T-helper 1 cell treated with Interleukin-12 subunit alpha and Interleukin-12 subunit beta and Interleukin-4 antibody, amounts not matched to agents 30 μg/mL and 1 μg/mL, for 36 hours (primary cell): ENCODE data around the gene GNAQ.
A peak's percentile ranks its signal among the peaks of the same experiment; 100 is the strongest.

ENCODE experiments used
- H3K27ac Mint-ChIP-seq: one replicate; pipeline ENCODE4 v1.8.0; 2021; ENCODE audit warnings: mild to moderate bottlenecking, mixed read lengths
- H3K27me3 Mint-ChIP-seq: one replicate; pipeline ENCODE4 v1.8.0; 2021; ENCODE audit warnings: low read depth, mixed read lengths
- H3K36me3 Mint-ChIP-seq: one replicate; pipeline ENCODE4 v1.8.0; 2021; ENCODE audit warnings: low read depth, mixed read lengths
- H3K4me1 Mint-ChIP-seq: one replicate; pipeline ENCODE4 v1.8.0; 2021; ENCODE audit warnings: low read depth, mixed read lengths
- H3K4me3 Mint-ChIP-seq: one replicate; pipeline ENCODE4 v1.8.0; 2021; ENCODE audit warnings: mild to moderate bottlenecking, moderate library complexity, mixed read lengths
- H3K9me3 Mint-ChIP-seq: one replicate; pipeline ENCODE4 v1.8.0; 2021; ENCODE audit warnings: mixed read lengths

The GNAQ gene

DNA sequence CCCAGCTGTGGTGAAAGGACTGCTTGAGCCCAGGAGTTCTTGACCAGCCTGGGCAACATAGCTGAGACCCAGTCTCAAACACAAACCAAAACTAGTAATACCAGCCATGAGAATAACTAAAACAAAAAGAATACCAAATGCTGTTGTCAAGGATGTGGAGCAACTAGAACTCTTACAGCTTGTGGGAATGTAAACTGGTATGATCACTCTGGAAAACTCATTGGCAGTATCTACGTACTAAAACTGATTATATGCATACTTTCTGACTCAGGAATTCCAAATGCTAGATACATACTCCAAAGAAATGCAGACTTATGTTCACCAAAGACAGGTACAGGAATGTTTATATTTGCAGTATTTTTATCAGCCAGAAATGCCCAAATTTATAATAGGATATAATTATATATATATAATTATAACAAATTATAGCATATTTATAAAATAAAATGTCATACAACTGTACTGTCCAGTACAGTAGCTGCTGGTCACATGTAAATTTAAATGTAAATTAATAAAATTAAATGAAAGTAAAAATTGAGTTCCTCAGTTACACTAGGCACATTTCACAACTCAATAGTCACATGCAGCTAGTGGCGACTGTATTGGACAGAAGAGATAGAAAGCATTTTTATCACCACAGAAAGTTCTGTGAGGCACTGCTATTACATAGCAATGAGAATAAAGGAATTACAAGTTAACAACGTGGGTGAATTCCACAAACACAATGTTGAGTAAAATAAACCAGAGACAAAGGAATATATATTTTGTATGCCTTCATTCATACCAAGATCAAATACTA, 118.5 kb downstream of the GNAQ start:
- Mint-ChIP-seq H3K36me3 (peaks cover 37% of the 10 kb centered on the region), H3K4me1 (peaks cover 59% of the 10 kb centered on the region), H3K27me3 (no peaks in the 10 kb centered on the region), H3K9me3 (no peaks in the 10 kb centered on the region), H3K4me3 (no peak overlapping the region), H3K27ac (no peak overlapping the region)

DNA sequence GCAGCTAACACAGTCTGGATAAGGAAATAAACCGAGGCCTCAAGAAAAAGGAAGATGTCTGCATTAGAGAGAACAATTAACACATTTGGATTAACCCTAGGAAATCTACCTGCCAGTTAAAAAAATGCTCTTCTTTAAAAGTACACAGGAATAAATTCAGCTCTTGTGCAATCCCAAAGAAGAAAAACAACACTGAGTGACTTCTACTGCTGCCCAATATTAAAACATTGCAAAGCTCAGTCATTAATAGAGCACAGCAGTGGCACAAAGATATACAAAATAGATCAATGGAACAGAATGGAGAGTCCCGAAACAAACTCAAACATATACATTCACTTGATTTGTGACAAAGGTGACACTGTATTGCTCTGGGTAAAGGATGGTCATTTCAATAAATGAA, 119.7 kb downstream of the GNAQ start:
- Mint-ChIP-seq H3K4me3 (no peak overlapping the region), H3K36me3 (peaks cover 36% of the 10 kb centered on the region), H3K9me3 (no peaks in the 10 kb centered on the region), H3K4me1 (peaks cover 58% of the 10 kb centered on the region), H3K27ac (no peak overlapping the region), H3K27me3 (no peaks in the 10 kb centered on the region)

DNA sequence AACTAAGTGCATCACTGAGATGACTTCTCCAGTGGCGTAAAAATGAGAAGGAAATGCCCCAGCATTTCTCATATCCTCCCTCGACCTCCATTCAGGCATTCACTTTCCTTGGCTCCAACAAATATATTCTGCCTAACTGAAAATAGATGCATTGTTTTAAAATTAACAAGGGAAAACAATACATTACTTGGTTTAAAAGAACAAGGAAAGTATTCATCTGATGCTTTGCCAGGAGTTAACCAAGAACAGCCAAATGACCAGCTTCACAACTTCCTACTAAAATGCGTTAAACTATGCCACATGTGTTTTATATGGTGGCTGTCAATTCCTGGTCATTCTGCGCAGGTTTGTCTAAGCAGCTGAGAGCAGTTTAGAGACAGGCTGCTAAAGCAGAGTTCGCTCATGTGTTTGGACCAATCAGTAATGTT, 121.4 kb downstream of the GNAQ start:
- H3K9me3 Mint-ChIP-seq: no peaks in the 10 kb centered on the region

GRCh38 chr9:77909306-77909705, 122.3 kb downstream of the GNAQ start:
- H3K4me3 Mint-ChIP-seq: peak overlapping the region; percentile 76
- H3K9me3 Mint-ChIP-seq: no peaks in the 10 kb centered on the region
- peak overlapping the region; percentile 95 for H3K27ac Mint-ChIP-seq
- peaks cover 45% of the 10 kb centered on the region for H3K4me1 Mint-ChIP-seq
- H3K36me3 Mint-ChIP-seq: peaks cover 36% of the 10 kb centered on the region
- no peaks in the 10 kb centered on the region for H3K27me3 Mint-ChIP-seq

More for the DNA sequence above, 121.4 kb downstream of the GNAQ start:
- H3K4me1 Mint-ChIP-seq: peaks cover 46% of the 10 kb centered on the region
- H3K4me3 Mint-ChIP-seq: peak overlapping the region; percentile 29
- peaks cover 35% of the 10 kb centered on the region for H3K36me3 Mint-ChIP-seq
- H3K27ac Mint-ChIP-seq: peak overlapping the region; percentile 5
- no peaks in the 10 kb centered on the region for H3K27me3 Mint-ChIP-seq

- Mint-ChIP-seq H3K27ac (peak overlapping the region; percentile 95), H3K36me3 (peaks cover 30% of the 10 kb centered on the region)
These were observed 123.3 kb downstream of the GNAQ start for GRCh38 chr9:77908293-77908692.

DNA sequence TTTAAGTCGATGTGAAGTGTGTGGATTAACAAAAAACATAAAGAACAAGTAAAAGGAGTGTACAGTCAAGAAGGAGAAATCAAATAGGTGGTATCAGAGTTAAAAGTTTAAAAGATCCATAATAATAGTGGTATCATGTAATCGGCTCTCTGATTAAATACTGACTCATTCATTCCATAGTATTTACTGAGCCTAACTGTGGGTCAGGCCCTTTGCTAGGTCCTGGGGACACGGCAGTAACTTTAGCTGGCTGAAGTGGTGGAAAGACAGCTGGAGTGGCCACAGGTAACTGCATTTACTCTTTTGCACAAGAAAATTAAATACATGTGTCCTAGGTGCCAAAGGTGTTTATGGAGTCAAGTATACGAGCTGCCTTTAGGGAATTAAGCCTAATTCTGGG, 124.0 kb downstream of the GNAQ start:
- no peak overlapping the region for H3K4me3 Mint-ChIP-seq
- no peaks in the 10 kb centered on the region for H3K27me3 Mint-ChIP-seq
- H3K27ac Mint-ChIP-seq: no peak overlapping the region
- H3K9me3 Mint-ChIP-seq: no peaks in the 10 kb centered on the region
- H3K4me1 Mint-ChIP-seq: peaks cover 47% of the 10 kb centered on the region
- peaks cover 30% of the 10 kb centered on the region for H3K36me3 Mint-ChIP-seq

More at GRCh38 chr9:77908293-77908692, 123.3 kb downstream of the GNAQ start:
- no peaks in the 10 kb centered on the region for H3K27me3 Mint-ChIP-seq
- H3K9me3 Mint-ChIP-seq: no peaks in the 10 kb centered on the region
- no peak overlapping the region for H3K4me3 Mint-ChIP-seq
- peaks cover 47% of the 10 kb centered on the region for H3K4me1 Mint-ChIP-seq

GRCh38 chr9:77906991-77907390, 124.6 kb downstream of the GNAQ start:
- Mint-ChIP-seq H3K36me3 (peaks cover 30% of the 10 kb centered on the region), H3K9me3 (no peaks in the 10 kb centered on the region), H3K4me3 (no peak overlapping the region), H3K27me3 (no peaks in the 10 kb centered on the region), H3K27ac (no peak overlapping the region), H3K4me1 (peaks cover 46% of the 10 kb centered on the region)

- no peaks in the 10 kb centered on the region for H3K9me3 Mint-ChIP-seq
- H3K4me1 Mint-ChIP-seq: peaks cover 35% of the 10 kb centered on the region
- H3K27ac Mint-ChIP-seq: no peak overlapping the region
- no peaks in the 10 kb centered on the region for H3K27me3 Mint-ChIP-seq
- peaks cover 23% of the 10 kb centered on the region for H3K36me3 Mint-ChIP-seq
- no peak overlapping the region for H3K4me3 Mint-ChIP-seq
These were observed 127.8 kb downstream of the GNAQ start for GRCh38 chr9:77903666-77904285.

DNA sequence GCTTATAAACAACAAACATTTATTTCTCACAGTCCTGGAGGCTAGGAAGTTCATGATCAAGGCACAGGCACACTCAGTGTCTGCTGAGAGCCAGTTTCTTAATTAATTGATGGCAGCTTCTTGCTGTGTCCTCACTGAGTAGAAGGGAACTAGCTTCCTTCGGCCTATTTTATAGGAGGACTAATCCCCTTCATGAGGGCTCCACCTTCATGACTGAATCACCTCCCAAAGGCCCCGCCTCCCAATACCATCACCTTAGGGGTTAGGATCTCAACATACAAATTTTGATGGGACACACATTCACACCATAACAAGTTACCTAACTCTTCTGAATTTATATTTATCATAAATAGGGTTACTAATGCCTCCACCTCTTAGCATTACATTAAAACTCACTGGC, 129.8 kb downstream of the GNAQ start:
- no peaks in the 10 kb centered on the region for H3K9me3 Mint-ChIP-seq
- peaks cover 16% of the 10 kb centered on the region for H3K36me3 Mint-ChIP-seq
- peaks cover 26% of the 10 kb centered on the region for H3K4me1 Mint-ChIP-seq
- no peak overlapping the region for H3K27ac Mint-ChIP-seq
- H3K27me3 Mint-ChIP-seq: no peaks in the 10 kb centered on the region
- H3K4me3 Mint-ChIP-seq: no peak overlapping the region

GRCh38 chr9:77901018-77901417, 130.6 kb downstream of the GNAQ start:
- Mint-ChIP-seq H3K9me3 (no peaks in the 10 kb centered on the region), H3K4me1 (peaks cover 26% of the 10 kb centered on the region), H3K36me3 (peaks cover 17% of the 10 kb centered on the region), H3K27ac (no peak overlapping the region), H3K27me3 (no peaks in the 10 kb centered on the region), H3K4me3 (no peak overlapping the region)

GRCh38 chr9:77899679-77900354, 131.8 kb downstream of the GNAQ start:
- Mint-ChIP-seq H3K4me1 (peaks cover 25% of the 10 kb centered on the region), H3K27ac (no peak overlapping the region), H3K36me3 (peaks cover 18% of the 10 kb centered on the region), H3K27me3 (no peaks in the 10 kb centered on the region), H3K4me3 (no peak overlapping the region), H3K9me3 (no peaks in the 10 kb centered on the region)

GRCh38 chr9:77898864-77899263, 132.7 kb downstream of the GNAQ start:
- H3K4me3 Mint-ChIP-seq: no peak overlapping the region
- peaks cover 17% of the 10 kb centered on the region for H3K36me3 Mint-ChIP-seq
- no peak overlapping the region for H3K27ac Mint-ChIP-seq
- H3K9me3 Mint-ChIP-seq: no peaks in the 10 kb centered on the region
- H3K27me3 Mint-ChIP-seq: no peaks in the 10 kb centered on the region
- peaks cover 22% of the 10 kb centered on the region for H3K4me1 Mint-ChIP-seq

GRCh38 chr9:77896938-77897667, 134.5 kb downstream of the GNAQ start:
- Mint-ChIP-seq H3K27me3 (no peaks in the 10 kb centered on the region), H3K4me3 (no peak overlapping the region), H3K4me1 (peaks cover 40% of the 10 kb centered on the region), H3K36me3 (peaks cover 22% of the 10 kb centered on the region), H3K9me3 (no peaks in the 10 kb centered on the region), H3K27ac (no peak overlapping the region)

- H3K27ac Mint-ChIP-seq: no peak overlapping the region
- no peaks in the 10 kb centered on the region for H3K27me3 Mint-ChIP-seq
- peaks cover 41% of the 10 kb centered on the region for H3K4me1 Mint-ChIP-seq
- H3K36me3 Mint-ChIP-seq: peaks cover 22% of the 10 kb centered on the region
- no peak overlapping the region for H3K4me3 Mint-ChIP-seq
- H3K9me3 Mint-ChIP-seq: no peaks in the 10 kb centered on the region
These were observed 135.2 kb downstream of the GNAQ start for GRCh38 chr9:77896269-77896937.
